ENCODE results near the gene MCTP2. TPM values are rescaled to one million over a fixed set of nuclear protein-coding genes. Genes with fewer than 3 reads are reported as not detected.

MCTP2 gene
- total RNA-seq, 3 donors from 2014 or later, result 41.9 to 89.3 (median 83.7) TPM

GRCh38 chr15:94322141-94322540, 90.8 kb downstream of the MCTP2 start:
- H3K36me3 ChIP-seq (ENCODE audit: low read depth), result no peaks in the 10 kb centered on the region
- H3K4me3 ChIP-seq, result no peak overlapping the region
- no peaks in the 10 kb centered on the region for H3K9me3 ChIP-seq
- DNase-seq (no peak), ATAC-seq (peak; percentile 43)
- TF ChIP-seq CTCF (IDR thresholded peaks at IDR 0.05), result no peak
- intact Hi-C loops (cut with DNase I, micrococcal nuclease), result loop anchor here in 1 of 2 donors (5.0 kb wide), 1 partner anchor 160 kb away; no protein-coding TSS in a partner anchor
- peaks cover 22% of the 10 kb centered on the region for H3K4me1 ChIP-seq (ENCODE audit: low read depth)

GRCh38 chr15:94323076-94323475, 91.7 kb downstream of the MCTP2 start:
- intact Hi-C loops (cut with DNase I, micrococcal nuclease), result loop anchor here in 1 of 2 donors (5.0 kb wide), 1 partner anchor 161 kb away; no protein-coding TSS in a partner anchor
- no peak for ATAC-seq
- TF ChIP-seq CTCF (IDR thresholded peaks at IDR 0.05), result no peak

GRCh38 chr15:94324117-94324826, 92.9 kb downstream of the MCTP2 start:
- ATAC-seq, result peak; percentile 95
- TF ChIP-seq CTCF (IDR thresholded peaks at IDR 0.05), result peak; percentile 64
- peak in 2 of 3 donors; percentile 41 to 48 for DNase-seq
- Histone ChIP-seq H3K36me3 (ENCODE audit: low read depth) (no peaks in the 10 kb centered on the region), H3K4me3 (no peak overlapping the region), H3K4me1 (ENCODE audit: low read depth) (peaks cover 22% of the 10 kb centered on the region), H3K9me3 (no peaks in the 10 kb centered on the region)
- intact Hi-C loops (cut with DNase I, micrococcal nuclease), result loop anchor here in 1 of 2 donors (5.0 kb wide), 1 partner anchor 162 kb away; no protein-coding TSS in a partner anchor

More at GRCh38 chr15:94323076-94323475, 91.7 kb downstream of the MCTP2 start:
- no peaks in the 10 kb centered on the region for H3K9me3 ChIP-seq
- peaks cover 22% of the 10 kb centered on the region for H3K4me1 ChIP-seq (ENCODE audit: low read depth)
- DNase-seq, result no peak
- H3K4me3 ChIP-seq, result no peak overlapping the region
- H3K36me3 ChIP-seq (ENCODE audit: low read depth), result no peaks in the 10 kb centered on the region

GRCh38 chr15:94324835-94325767, 93.7 kb downstream of the MCTP2 start:
- no peak for TF ChIP-seq CTCF (IDR thresholded peaks at IDR 0.05)
- ATAC-seq (peak; percentile 83), DNase-seq (peak; percentile 67 to 71 (median 71))
- no peak overlapping the region for H3K4me3 ChIP-seq
- intact Hi-C loops (cut with DNase I, micrococcal nuclease), result loop anchor here (5.0 kb wide), 2 partner anchors 158 to 163 kb away; no protein-coding TSS in a partner anchor
- peaks cover 22% of the 10 kb centered on the region for H3K4me1 ChIP-seq (ENCODE audit: low read depth)
- H3K9me3 ChIP-seq, result no peaks in the 10 kb centered on the region
- H3K36me3 ChIP-seq (ENCODE audit: low read depth), result no peaks in the 10 kb centered on the region

- peaks cover 10% of the 10 kb centered on the region for H3K4me1 ChIP-seq (ENCODE audit: low read depth)
- intact Hi-C loops (cut with DNase I, micrococcal nuclease), result loop anchor here in 1 of 2 donors (5.0 kb wide), 1 partner anchor 160 kb away; no protein-coding TSS in a partner anchor
- DNase-seq (no peak), ATAC-seq (no peak)
- no peak overlapping the region for H3K4me3 ChIP-seq
- peak; percentile 18 for TF ChIP-seq CTCF (IDR thresholded peaks at IDR 0.05)
- H3K9me3 ChIP-seq, result no peaks in the 10 kb centered on the region
- H3K36me3 ChIP-seq (ENCODE audit: low read depth), result no peaks in the 10 kb centered on the region
Observed at GRCh38 chr15:94327356-94327936, 96.1 kb downstream of the MCTP2 start.

All from mucosa of descending colon (tissue), 3 donors.